ENCODE data around the gene HCRTR1.

DNA sequence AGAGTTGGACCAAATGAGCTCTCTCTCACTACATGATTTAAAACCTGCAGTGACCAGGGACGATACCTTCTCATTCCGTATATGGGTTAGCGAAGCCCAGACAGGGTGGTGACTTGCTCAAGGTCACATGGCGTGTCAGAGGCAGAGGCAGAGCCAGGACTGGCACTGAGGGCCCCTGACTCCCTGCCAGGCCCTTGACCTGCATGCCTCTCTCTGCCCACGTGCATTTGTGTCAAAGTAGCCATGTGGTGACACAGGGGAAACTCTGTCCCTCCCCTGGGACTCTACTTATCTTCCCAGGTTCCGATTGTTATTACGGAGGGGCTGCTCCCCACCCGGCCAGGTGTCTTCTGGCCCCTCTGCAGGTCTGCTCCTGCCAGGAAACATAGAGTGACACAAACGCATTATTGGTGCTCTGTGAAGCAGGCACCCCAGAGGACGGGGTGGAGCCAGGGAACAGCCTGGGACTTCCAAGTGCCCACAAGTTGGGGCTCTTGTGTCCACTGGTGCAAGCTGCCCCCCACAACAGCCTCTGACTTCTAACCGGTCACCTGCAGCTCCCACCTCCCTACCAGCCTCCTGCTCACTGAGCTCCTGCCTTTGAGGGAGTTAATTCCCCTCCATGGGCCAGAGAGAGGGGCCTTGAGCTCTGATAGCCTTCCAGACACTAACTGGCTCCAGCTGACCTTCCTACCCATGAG, 48.4 kb upstream of the HCRTR1 start:
- TF ChIP-seq, protein P1, sequence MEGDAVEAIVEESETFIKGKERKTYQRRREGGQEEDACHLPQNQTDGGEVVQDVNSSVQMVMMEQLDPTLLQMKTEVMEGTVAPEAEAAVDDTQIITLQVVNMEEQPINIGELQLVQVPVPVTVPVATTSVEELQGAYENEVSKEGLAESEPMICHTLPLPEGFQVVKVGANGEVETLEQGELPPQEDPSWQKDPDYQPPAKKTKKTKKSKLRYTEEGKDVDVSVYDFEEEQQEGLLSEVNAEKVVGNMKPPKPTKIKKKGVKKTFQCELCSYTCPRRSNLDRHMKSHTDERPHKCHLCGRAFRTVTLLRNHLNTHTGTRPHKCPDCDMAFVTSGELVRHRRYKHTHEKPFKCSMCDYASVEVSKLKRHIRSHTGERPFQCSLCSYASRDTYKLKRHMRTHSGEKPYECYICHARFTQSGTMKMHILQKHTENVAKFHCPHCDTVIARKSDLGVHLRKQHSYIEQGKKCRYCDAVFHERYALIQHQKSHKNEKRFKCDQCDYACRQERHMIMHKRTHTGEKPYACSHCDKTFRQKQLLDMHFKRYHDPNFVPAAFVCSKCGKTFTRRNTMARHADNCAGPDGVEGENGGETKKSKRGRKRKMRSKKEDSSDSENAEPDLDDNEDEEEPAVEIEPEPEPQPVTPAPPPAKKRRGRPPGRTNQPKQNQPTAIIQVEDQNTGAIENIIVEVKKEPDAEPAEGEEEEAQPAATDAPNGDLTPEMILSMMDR (conservative IDR thresholded peaks at IDR 0.05; ENCODE audit: low read depth, low read length), result no peak
- no peak for TF ChIP-seq EZH2 (IDR thresholded peaks at IDR 0.05; ENCODE audit: low read length, unreplicated experiment)
